ENCODE results near the gene LGR5.

LGR5 gene

GRCh38 chr12:71442567-71442931, 3.0 kb downstream of the LGR5 start:
- H3K4me3 ChIP-seq (replicated peaks; ENCODE audit: low read depth, low read length): no peak overlapping the region
- DNase-seq (ENCODE audit: low read depth): no peak
- no peak for TF ChIP-seq CTCF (IDR thresholded peaks at IDR 0.05; ENCODE audit: low read length, missing control alignments)

GRCh38 chr12:71445071-71445470, 5.5 kb downstream of the LGR5 start:
- no peak for TF ChIP-seq CTCF (IDR thresholded peaks at IDR 0.05; ENCODE audit: low read length, missing control alignments)
- H3K4me3 ChIP-seq (replicated peaks; ENCODE audit: low read depth, low read length): no peak overlapping the region
- DNase-seq (ENCODE audit: low read depth): no peak

GRCh38 chr12:71447691-71448132, 8.1 kb downstream of the LGR5 start:
- DNase-seq (ENCODE audit: low read depth): no peak

GRCh38 chr12:71448150-71448581, 8.6 kb downstream of the LGR5 start:
- no peak for DNase-seq (ENCODE audit: low read depth)

More at GRCh38 chr12:71447691-71448132, 8.1 kb downstream of the LGR5 start:
- no peak for TF ChIP-seq CTCF (IDR thresholded peaks at IDR 0.05; ENCODE audit: low read length, missing control alignments)
- H3K4me3 ChIP-seq (replicated peaks; ENCODE audit: low read depth, low read length): no peak overlapping the region

GRCh38 chr12:71449373-71450070, 9.9 kb downstream of the LGR5 start:
- TF ChIP-seq CTCF (IDR thresholded peaks at IDR 0.05; ENCODE audit: low read length, missing control alignments): no peak
- no peak for DNase-seq (ENCODE audit: low read depth)
- H3K4me3 ChIP-seq (replicated peaks; ENCODE audit: low read depth, low read length): no peak overlapping the region

More at GRCh38 chr12:71448150-71448581, 8.6 kb downstream of the LGR5 start:
- no peak overlapping the region for H3K4me3 ChIP-seq (replicated peaks; ENCODE audit: low read depth, low read length)
- no peak for TF ChIP-seq CTCF (IDR thresholded peaks at IDR 0.05; ENCODE audit: low read length, missing control alignments)

- no peak for TF ChIP-seq CTCF (IDR thresholded peaks at IDR 0.05; ENCODE audit: low read length, missing control alignments)
- no peak overlapping the region for H3K4me3 ChIP-seq (replicated peaks; ENCODE audit: low read depth, low read length)
- DNase-seq (ENCODE audit: low read depth): no peak
These were observed 12.4 kb downstream of the LGR5 start for GRCh38 chr12:71452006-71452405.

Measured in fibroblast of pulmonary artery (primary cell).